Activated effector memory CD4-positive, alpha-beta T cell treated with anti-CD3 and anti-CD28 coated beads, Interleukin-2, amount 50 U/mL, for 16 hours (primary cell): ENCODE results near the gene IGF2BP3.
A peak's percentile ranks its signal among the peaks of the same experiment; 100 is the strongest.

Experiments
- DNase-seq: peaks from one replicate; pipeline ENCODE4 v3.0.0-alpha.2; 2020

IGF2BP3 gene

DNA sequence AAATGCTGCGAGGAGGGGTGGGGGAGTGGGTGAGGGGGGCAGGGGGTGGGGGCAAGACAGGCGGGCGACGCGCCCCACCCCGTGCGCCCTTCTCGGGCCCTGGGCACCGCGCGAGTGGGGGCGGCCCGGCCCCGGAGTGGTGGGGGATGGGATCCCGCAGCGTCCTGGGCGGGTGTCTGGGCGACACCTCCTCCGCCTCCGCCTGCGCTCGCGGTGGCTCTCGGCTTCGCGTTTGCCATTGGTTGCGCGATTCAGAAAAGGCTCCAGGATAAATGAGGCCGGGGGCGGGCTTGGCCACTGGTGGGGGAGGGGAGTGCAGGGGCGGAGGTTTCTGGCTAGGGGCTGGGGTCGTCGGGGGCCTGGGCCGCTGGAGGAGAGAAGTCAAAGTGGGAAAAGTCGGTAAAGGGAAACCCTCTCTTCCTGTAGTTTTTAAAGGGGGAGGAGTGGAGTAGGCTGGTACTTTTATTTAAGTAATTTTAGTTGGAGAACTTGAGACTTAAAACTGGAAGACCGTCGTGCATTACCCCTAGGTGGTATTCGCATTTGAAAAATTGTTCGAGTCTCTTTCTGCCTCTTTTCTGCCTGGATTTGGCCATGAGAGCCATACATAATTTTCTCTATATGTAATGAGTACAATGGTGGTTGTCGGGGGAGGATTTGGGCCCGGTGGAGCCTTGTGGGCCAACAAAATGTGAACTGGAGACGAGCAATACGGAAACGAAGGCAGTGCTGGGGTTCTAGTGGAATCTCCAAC is 992 bp upstream of the IGF2BP3 start:
- DNase-seq = peak; percentile 73

GRCh38 chr7:23469961-23470250 is 385 bp downstream of the IGF2BP3 start:
- no peak for DNase-seq

DNA sequence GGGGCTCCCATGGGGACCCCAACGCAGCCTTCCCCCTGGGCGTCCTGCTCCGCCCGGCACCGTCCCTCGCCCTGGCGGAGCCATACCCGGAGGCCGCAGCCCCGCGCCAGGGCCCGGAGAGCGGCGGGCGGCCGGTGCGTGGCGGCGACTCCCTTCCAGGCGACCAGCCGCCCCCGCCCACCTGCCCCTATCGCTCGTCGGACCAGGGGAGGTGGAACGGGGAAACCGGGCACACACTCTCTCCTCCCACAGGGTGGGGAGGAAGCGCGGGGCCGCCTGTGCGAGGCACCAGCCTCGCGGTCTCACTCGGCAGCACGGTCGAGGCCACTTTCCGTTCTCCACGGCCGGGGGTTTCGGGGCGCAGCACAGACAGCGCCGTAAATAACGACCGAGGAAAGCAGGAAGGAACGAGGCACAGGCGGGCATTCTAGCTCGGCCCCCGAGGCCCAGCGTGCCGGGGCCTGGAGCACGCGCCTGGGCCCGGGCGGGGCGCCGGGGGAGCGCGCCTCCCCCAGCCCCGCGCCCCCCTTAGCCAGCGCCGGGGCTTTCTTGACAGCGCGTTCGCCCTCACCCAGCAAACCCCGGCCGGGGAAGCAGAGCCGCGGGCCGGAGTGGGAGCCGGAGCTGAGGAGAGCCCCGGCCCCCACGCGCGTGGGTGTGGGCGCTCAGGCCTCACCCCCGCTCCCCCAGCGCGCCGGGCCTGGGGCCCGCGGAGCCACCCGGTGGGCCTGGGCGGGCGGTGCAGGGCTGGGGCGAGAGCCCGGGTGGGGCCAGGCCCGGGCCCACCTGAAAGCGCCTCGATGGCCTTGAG is 936 bp downstream of the IGF2BP3 start:
- DNase-seq = peak; percentile 73

- peak; percentile 67 for DNase-seq
Measured at GRCh38 chr7:23468526-23469149, 1.7 kb downstream of the IGF2BP3 start.

GRCh38 chr7:23467806-23468525 is 2.3 kb downstream of the IGF2BP3 start:
- peak; percentile 64 for DNase-seq

DNA sequence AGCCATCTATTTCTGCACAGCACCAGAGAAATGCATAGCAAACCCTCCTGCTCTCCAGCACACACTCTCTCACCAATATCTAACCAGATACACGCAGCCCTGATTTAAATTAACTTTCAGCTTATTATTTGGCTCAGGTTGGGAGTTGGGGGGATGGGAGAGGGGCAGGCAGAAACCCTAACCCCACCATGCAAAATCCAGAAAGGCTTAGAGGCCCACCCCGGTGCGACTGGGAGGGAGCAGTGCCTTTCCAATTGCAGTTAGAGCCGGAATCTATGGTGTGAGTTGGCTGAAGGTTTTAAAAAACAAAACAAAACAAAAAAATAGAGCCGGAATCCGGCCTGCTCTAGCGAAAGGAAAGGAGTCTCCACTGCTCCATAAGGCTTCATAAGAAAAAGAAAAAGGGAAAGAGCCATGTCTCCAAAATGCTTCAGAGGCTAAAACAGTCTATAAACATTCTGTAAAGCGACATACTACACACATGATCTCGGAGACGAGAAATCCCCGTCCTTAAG is 2.9 kb downstream of the IGF2BP3 start:
- no peak for DNase-seq

DNA sequence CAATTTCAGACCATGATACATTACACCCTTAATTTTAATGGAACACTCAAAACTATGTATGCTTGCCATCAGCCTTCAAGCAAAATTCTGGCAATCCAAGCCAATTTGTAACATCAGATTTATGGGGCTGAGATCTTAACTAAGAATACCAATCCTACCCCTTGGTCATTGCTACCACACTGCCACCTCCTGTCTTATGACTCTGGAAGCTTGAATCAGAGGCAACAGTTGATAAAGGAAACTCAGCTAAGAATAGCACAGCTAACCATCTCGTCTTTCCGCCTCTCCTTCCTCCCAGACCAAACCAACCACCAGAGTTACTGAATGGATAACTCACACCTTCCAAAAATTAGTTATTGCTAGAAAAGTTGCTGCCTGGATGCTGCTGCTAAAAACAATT is 7.4 kb downstream of the IGF2BP3 start:
- DNase-seq = no peak

DNA sequence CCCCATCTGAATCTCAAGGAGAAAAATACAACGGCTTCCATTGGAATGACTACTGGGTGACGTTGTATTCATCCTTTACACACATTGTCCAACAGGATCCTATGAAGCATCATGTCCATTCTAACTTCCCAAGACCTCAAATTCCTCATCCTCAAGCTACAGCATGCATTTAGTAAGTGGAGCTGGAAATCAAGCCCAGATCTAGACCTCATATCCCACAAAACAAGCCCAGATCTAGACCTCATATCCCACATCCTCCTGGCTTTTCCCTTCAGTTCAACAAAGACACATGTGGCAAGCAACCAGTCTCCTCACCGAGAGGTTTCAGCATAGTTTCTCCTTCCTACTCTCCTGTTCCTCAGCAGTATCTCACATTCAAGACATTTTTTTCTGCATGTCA is 12.2 kb downstream of the IGF2BP3 start:
- no peak for DNase-seq

DNA sequence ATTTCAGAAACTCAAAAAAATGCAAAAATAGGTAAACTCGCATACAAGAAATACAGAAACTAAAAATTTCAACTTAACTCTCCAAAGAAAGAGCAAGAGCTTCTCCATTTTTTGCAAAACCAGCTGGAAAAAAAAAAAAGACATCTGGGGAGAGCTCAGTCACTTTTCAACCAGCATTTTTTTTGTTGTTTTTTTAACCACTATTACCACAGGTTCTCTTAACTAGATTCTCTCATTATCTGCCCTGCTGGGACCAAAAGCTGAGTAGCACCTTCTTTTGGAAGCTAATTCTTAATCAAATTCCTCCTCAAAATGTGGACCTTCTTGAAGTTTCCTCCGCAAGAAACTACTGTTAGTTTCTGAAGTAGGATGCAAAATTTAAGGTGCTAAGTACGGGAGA is 14.2 kb downstream of the IGF2BP3 start:
- DNase-seq = no peak

- DNase-seq = no peak
Measured at GRCh38 chr7:23454881-23455526, 15.3 kb downstream of the IGF2BP3 start.

- DNase-seq = no peak
Measured at GRCh38 chr7:23450518-23450917, 19.8 kb downstream of the IGF2BP3 start.

GRCh38 chr7:23449941-23450340 is 20.4 kb downstream of the IGF2BP3 start:
- DNase-seq = no peak

DNA sequence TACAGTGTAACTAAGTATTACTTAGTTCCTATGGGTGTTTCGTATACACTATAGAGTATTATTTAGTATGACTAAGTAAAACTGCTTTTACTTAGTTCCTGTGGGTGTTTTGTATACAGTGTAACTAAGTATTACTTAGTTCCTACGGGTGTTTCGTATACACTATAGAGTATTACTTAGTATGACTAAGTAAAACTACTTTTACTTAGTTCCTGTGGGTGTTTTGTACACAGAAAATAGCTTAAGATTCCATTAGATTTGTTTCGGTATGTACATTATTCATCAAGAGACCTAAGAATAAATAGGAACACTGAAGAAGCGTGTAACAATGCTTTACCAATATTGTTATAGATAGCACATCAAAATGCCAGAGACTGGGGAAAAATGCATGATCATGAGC is 25.0 kb downstream of the IGF2BP3 start:
- no peak for DNase-seq

GRCh38 chr7:23443974-23444373 is 26.3 kb downstream of the IGF2BP3 start:
- no peak for DNase-seq

DNA sequence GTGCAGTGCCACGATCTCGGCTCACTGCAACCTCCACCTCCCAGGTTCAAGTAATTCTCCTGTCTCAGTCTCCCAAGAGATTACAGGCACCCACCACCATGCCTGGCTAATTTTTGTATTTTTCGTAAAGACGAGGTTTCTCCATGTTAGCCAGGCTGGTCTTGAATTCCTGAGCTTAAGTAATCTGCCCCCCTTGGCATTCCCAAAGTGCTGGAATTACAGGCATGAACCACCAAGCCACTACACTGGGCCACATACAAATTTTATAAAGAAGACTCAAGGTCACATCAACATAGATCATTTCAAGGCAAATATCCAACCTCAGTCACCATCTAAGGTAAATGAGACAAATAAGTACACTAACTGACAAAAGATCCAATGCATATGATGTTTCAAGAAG is 32.1 kb downstream of the IGF2BP3 start:
- DNase-seq = no peak

DNA sequence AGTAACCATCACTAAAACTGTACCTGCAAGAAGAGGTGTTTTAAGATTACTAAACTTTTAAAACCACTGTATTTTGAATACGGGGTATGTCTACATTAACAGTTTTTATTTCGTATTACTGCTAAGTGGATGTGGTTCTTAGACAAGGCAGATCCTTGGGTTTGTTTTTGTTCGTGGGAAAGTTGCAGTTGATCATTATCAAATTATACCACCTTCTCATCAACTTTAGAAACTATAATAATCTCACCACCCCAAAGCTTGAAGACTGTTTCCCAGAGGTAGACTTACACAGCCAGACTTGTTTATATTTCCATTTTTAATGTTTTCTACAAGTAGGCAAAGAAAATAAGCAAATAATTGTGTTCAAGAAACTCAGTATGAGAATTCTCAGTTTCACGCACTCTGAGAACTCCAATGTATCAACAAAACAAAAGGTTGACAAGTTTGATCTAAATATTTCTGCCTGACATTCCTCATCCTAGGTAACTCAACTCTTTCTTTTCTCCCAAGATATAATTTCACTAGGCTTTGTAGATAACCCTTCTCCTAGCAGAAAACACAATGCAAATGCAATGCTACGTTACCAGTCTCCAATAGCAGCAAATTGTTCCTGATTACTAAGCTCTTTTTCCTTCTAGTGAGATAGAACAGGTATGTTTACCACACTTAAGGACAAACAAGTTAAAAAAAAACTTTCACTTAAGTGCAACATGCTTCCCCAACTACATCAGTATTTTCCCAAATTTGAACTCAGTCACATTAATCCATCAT is 36.0 kb downstream of the IGF2BP3 start:
- DNase-seq = no peak

DNA sequence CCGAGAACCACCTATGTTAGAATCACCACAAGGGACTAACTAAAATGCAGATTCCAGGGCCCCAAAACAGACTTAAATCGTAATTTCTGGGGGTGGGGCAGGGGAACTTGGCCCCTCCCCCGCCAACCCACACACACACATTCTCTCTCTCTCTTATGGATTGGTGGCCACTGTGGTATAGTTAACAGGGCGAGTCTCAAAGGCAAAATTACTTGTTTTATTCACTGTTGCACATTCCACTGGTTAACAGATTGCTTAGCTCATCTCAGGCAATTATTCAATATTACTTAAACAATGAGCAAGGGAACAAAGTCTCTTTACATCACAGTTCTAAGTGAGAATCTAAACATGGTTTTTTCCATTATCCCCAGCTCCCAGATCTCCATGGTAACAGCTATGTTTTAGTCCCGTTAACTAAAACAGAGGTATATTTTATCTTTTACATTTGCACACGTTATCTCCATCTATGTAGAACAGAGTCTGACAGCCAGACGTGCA is 38.5 kb downstream of the IGF2BP3 start:
- DNase-seq = no peak

DNA sequence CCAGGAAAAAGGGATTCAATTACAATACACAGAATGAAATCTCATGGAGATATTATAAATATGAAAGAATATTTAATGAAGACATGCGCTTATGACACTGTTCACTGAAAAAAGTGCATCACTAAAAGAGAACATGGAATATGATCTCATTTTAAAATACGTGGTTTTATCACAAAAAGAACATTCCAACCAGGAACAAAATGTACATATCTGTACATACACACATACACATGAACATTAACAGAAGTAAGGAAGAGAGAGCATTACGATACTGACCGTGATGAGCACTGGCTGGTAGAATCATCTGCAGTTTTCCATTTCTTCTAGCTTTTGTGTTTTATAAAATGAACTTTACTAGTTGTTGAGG is 39.4 kb downstream of the IGF2BP3 start:
- no peak for DNase-seq

DNA sequence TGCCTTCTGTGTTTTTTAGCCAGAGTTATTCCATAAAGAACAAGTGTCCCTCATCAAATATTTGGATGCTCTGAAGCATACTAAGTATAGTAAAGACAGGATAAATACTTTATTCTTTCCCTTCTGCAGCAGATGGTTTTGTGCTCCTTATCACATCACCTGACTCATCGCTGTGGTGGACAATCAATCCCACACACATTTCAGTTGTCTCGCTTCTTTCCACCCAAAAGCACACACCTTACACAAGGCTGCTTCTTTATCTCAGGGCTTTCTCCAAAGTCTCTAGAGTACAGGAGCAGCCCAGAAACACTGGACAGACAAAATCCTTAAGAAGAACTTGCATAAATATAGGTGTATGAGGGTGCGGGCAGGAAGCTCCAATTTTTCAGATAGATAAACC is 43.4 kb downstream of the IGF2BP3 start:
- DNase-seq = no peak

DNA sequence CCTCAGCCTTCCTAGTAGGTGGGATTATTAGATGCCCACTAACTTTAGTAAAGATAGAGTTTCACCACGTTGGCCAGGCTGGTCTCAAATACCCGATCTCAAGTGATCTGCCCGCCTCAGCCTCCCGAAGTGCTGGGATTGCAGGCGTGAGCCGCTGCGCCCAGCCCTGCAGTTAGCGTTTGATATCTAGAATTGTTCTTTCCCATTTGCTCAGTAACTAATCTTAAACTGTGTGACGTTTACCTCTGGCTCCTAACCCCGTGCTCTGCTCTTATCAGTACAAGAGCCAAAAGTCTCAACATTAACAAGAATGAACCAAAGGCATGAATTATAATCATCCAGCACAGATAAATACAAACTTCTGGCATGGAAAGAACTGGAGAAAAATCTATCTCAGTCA is 47.4 kb downstream of the IGF2BP3 start:
- no peak for DNase-seq

DNA sequence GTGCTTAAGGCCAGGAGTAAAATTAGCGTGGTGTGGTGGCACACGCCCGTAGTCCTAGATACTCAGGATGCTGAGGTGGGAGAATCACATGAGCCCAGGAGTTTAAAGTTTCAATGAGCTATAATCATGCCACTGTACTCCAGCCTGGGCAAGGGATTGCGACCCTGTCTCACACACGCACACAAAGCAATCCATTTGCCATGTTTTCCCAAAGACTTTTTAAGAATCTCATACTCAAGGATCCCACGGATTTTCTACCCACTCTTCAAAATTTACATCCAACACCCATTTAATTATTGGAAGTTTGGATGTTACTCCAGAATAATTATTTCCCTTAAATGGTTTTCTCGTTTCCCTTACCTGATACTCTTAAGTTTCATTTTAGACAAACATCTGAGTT is 47.9 kb downstream of the IGF2BP3 start:
- no peak for DNase-seq

DNA sequence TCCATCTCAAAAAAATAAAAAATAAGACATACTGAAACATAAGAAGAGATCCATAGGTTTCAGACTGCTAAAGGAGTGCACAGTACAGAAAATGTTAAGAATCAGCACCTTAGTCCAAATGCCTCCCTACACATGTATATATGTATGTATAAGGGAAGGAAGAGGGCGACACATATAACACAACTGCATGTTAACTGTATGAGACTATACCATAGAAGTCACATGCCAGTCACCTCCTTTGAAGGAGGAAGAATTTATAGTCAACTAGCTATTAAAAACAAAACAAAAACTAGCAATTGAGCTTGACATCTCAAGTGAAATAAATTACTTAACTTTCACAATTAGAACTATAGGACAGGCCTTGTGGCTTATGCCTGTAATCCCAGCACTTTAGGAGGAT is 50.4 kb downstream of the IGF2BP3 start:
- DNase-seq = no peak
